GM18511 (cell line): ENCODE results near the gene ACAD8.

Experiments used
- ATAC-seq: cut with Tn5 transposase; IDR thresholded peaks from one replicate; pipeline ENCODE4 v1.9.1; 2021; ENCODE audit warnings: mild to moderate bottlenecking, moderate library complexity; ENCODE audit not compliant: unreplicated experiment

The ACAD8 gene

DNA sequence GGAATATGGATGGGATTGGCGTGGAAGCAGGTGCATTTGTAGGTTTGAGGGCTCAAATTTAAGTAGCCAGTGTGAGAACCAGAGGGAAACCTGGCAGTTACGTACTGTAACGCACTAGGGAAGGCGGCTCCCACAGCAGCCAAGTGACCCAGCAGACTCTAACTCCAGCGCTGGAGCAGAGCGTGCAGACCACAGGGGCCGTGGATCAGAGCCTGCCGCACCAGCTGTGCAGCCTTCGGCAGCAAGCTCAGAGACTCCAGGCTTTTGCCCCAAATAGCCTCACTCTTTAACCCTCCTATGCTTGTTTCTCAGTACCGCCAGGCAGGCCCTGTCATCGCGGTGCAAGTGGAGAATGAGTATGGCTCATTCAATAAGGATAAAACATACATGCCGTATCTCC lies 35.1 kb downstream of the ACAD8 start:
- ATAC-seq: no peak

DNA sequence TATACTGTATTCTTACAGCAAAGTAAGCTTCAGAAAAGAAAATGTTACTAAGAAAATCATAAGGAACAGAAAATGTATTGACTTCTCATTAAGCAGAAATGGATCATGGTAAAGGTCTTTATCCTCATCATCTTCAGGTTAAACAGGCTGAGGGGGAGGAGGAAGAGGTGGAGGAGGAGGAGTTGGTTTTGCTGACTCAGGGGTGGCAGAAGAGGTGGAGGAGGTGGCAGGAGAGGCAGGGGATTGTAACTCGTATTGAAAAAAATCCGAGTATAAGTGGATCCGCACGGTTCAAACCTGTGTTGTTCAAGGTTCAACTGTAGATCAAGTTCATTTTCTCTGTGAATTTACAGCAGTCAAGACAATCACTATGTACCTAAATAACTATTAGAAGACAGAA lies 35.8 kb downstream of the ACAD8 start:
- ATAC-seq: no peak

DNA sequence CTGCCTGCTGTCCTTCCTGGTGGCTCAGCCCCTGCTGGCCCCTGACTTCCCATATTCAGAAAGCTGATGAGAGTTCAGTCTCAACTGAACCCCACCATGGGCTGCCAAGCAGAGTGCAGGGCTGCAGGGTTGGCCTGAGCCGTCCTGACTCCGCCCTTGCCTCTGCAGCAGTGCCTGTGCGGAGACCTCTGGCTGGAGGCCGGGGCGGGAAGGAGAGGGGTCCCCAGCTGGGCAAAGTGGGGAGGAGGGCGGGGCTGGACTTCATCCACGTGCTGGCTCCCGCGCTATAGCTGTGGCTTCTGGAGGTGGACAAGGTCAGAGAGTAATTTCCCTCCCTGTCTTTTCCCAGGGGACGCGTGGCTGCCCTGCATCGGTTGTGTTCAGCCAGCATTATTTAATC lies 36.4 kb downstream of the ACAD8 start:
- no peak for ATAC-seq

DNA sequence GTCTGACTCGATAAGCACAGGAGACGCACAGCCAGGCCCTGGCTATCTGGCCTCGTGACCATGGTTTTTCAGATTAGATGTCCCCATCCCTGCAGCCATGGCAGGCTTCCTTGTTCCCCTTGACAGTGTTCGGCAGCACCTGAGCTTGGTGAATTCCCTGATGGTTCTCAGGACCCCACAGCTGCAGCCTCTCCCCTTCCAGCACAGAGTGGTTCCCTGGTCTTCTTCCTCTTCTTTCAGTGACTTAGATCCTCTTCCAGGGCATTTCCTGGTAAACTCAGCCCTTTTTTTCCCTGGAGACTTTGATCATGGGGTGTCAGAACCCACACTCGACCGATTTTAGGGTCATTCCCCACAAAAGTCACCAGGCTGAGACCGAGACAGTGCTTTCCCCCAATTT lies 37.3 kb downstream of the ACAD8 start:
- no peak for ATAC-seq

DNA sequence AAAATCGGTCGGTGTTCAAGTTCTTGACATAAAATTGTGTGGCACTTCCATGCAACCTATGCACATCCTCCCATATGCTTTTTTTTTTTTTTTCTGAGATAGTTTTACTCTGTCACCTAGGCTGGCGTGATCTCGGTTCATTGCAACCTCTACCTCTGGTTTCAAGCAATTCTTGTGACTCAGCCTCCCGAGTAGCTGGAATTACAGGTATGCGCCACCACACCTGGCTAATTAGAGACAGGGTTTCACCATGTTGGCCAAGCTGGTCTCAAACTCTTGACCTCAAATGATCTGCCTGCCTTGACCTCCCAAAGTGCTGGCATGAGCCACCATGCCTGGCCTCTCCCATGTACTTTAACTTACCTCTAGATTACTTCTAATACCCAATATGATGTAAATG lies 37.8 kb downstream of the ACAD8 start:
- ATAC-seq: no peak

DNA sequence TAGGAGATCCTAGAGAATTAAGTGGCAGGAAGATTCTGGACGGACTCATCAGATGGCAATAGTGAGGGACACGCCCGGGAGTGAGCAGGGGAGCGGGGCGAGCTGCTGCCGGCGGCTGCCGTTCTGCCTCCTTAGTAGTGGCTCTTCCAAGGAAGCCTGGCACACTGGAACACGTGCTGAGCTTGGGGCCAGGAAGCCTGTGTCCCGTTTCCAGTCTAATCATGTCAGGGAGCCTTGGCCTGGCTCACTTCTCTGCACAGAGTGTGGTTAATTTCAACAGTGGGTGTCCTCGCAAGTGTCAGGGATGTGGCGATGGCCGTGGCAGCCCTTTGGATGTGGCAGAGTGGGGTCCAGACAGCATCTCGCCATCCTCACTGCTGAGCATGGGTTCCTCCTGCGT lies 39.3 kb downstream of the ACAD8 start:
- no peak for ATAC-seq

DNA sequence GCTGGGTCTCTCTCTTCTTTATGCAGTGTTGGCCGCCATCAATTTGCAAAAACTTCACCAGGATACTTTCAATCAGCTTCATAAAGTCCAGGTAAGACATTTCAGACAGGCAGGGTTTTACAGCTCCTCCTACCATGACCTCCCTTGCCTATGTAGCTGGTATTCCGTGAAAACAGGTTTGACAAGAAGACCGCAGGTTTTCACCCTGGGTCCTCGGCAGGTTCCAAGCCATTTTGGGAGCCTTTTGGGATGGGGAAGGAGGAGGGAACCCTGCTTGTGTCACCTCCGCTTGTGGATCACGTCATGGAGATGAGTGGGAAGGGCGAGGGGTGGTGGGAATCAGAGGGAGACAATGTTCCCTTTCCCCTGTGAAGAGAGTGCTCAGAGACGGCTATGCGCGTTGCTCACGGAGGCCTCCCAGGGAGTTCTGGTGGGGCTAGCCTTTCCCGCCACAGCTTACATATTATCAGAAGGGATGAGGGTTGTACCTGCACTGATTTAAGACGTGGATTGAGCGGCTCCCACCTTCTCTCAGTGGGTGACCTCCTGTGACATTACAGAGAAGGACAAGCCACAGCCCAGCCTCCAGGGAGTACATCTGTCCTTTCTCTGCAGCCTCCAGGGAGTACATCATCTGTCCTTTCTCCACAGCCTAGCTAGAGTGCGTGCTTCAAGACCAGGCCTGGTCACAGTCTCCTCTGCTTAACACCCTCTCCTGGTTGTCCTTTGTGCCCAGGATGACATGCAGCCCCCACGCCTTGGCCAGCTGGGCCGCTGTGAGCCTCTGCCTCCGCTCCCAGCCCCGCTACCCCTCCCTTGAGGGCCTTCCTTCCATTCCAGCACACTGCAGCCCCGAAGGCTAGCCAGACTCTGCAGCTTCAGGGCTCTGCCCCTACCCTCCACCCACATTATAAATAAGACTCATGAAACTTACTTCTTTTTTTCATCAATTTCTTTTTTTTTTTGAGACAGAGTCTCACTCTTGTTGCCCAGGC lies 40.0 kb downstream of the ACAD8 start:
- ATAC-seq: no peak

DNA sequence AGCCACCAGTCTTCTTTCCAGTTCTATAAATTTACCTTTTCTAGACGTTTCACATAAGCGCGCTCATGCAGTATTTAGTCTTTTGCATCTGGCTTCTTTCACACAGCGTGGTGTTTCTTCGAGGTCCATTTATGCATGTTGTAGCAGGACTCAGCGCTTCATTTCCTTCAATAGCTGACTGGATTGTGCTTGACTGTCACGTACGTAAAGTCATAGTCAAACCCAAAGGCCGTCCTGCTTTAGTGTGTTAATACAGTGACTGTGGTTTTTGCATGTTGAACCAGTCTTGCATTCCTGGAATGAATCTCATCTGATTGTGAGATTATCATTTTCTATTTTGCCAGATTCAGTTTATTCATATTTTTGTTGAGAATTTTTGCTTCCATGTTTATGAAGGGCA lies 41.3 kb downstream of the ACAD8 start:
- no peak for ATAC-seq

DNA sequence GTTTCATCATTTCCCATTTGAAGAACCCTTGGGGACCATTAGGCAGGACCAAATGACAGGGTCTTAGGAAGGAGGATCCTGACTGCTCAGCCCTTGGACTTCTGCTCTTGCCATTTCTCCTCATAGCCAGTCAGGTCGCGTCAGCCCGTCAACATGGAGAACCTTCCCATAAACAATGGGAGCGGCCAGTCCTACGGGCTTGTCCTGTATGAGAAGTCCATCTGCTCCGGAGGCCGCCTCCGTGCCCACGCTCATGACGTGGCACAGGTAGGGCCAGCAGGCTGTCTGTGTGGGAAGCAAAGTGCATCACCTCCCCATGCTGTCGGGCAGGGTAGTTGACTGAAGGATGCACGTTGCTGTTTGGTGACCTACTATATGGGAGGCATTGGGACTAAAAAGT lies 58.9 kb downstream of the ACAD8 start:
- no peak for ATAC-seq

DNA sequence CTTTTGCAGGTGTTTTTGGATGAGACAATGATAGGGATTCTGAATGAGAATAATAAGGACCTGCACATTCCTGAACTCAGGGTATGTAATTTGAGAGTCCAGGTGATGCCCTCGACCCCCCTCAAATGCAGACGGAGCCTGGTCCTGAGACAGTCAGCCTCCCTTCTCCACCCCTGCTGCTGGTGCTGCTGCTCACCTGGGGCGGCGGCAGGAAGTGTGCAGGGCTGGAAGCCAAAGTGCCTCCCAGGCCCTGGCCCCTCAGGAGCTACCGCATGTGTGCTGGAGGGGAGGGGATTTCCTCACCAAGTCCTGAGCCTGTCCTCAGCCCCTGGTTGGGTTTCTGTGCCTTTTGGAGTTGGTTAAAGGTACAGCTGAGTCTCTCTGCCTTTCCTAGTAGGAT lies 59.4 kb downstream of the ACAD8 start:
- no peak for ATAC-seq

DNA sequence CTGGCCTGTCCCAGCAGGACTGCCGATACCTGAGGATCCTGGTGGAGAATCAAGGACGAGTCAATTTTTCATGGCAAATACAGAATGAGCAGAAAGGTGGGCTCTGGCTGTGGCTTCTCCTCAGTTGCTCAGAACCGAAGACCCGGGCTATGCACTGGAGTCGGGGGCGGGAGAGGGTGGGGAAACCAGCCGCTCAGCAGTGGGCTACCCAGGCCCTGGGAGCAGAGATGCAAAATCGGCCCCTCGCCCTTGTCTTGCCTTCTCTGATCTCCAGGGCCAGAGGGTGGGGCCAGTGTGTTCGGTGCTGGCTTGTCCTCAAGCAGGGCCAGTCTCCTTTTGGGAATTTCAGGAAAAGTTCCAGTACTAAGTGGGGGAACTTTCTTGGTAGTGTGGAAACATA lies 60.0 kb downstream of the ACAD8 start:
- no peak for ATAC-seq

DNA sequence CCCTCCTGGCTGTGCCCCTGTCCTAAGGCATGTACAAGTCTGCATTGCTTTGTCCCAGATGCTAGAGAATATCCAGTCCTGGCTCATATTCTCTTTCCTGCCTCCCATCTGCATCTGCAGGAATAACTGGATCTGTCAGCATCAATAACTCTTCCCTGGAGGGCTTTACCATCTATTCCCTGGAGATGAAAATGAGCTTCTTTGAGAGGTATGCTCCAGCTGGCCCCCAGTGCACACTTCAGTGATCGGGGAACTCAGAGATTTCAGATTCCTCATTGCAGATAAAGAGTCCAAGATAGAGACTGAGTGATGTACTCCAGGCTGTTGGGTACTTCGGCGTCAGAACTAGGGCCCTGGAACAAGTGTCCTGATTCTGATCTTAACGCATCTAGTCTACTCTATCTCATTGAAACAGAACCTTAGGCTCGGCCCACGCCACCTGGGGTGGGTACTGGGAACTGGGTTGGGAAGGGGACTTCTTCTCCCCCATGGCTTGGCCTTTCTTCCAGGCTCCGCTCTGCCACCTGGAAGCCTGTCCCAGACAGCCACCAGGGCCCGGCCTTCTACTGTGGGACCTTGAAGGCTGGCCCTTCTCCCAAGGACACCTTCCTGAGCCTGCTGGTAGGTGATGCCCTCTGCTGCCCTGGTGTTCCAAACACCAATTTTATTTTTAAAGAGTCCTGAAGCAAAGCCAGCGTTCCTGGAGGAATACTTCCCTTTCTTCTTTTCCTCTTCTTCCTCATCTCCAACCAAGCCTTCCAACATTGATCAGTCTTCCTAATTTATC lies 60.6 kb downstream of the ACAD8 start:
- ATAC-seq: no peak
